Skeletal muscle satellite cell (primary cell): Measurements from ENCODE around the gene TNN. TPM values are rescaled to one million over a fixed set of nuclear protein-coding genes. Genes with fewer than 3 reads are reported as not detected.
A peak's percentile ranks its signal among the peaks of the same experiment; 100 is the strongest.
"Not testable (repeated sequence)": the region's sequence is repeated elsewhere in the genome, so short reads cannot be mapped to it uniquely, and the experiment has no call there.

ENCODE experiments used
- H3K27me3 ChIP-seq: 2 replicates; pipeline ENCODE4 v1.7.0; 2013; ENCODE audit warnings: low read length; ENCODE audit not compliant: control insufficient read depth, insufficient read depth
- H3K36me3 ChIP-seq: 2 replicates; pipeline ENCODE4 v1.7.0; 2013; ENCODE audit warnings: mild to moderate bottlenecking, control low read depth, low read length; ENCODE audit not compliant: insufficient read depth
- H3K4me1 ChIP-seq: 2 replicates; pipeline ENCODE4 v1.7.0; 2013; ENCODE audit warnings: low read length; ENCODE audit not compliant: control insufficient read depth, insufficient read depth
- H3K4me2 ChIP-seq: 2 replicates; pipeline ENCODE4 v1.7.0; 2013; ENCODE audit warnings: mild to moderate bottlenecking, low read length
- H3K4me3 ChIP-seq: 2 replicates; pipeline ENCODE4 v1.7.0; 2013; ENCODE audit warnings: low read length
- H3K9ac ChIP-seq: 2 replicates; pipeline ENCODE4 v1.7.0; 2013; ENCODE audit warnings: mild to moderate bottlenecking, low read depth, low read length, moderate library complexity
- H3K9me3 ChIP-seq: replicated peaks from 2 replicates; pipeline ENCODE4 v1.7.0; 2013; ENCODE audit warnings: mild to moderate bottlenecking, control low read depth, low read length
- total RNA-seq: library from RNA; depleted of rRNA; stranded (reverse); fragments of >200 nt; gene quantifications from 2 replicates; pipeline ENCODE4 v1.2.3, GENCODE V29; 2012; rRNA removed

The TNN gene
- not detected in 2 replicates for total RNA-seq

- Histone ChIP-seq H3K27me3 (no peaks in the 10 kb centered on the region), H3K9me3 (no peaks in the 10 kb centered on the region), H3K4me3 (no peak within 1 kb of the TSS), H3K36me3 (no peaks in the 10 kb centered on the region), H3K4me2 (no peak within 1 kb of the TSS), H3K9ac (no peak within 1 kb of the TSS), H3K4me1 (peaks cover 3% of the 10 kb centered on the region)
These were observed at the start of gene TNN for GRCh38 chr1:175067362-175068106. TNN (plus strand) TSS chr1:175067833; CDS start chr1:175077419, 9,586 bp downstream.

GRCh38 chr1:175019524-175019923 lies 48.1 kb upstream of the TNN start:
- no peaks in the 10 kb centered on the region for H3K27me3 ChIP-seq
- H3K9ac ChIP-seq = no peak overlapping the region
- no peaks in the 10 kb centered on the region for H3K9me3 ChIP-seq
- H3K4me1 ChIP-seq = peaks cover 14% of the 10 kb centered on the region
- H3K4me2 ChIP-seq = no peak overlapping the region
- peaks cover 31% of the 10 kb centered on the region for H3K36me3 ChIP-seq
- H3K4me3 ChIP-seq = no peak overlapping the region

DNA sequence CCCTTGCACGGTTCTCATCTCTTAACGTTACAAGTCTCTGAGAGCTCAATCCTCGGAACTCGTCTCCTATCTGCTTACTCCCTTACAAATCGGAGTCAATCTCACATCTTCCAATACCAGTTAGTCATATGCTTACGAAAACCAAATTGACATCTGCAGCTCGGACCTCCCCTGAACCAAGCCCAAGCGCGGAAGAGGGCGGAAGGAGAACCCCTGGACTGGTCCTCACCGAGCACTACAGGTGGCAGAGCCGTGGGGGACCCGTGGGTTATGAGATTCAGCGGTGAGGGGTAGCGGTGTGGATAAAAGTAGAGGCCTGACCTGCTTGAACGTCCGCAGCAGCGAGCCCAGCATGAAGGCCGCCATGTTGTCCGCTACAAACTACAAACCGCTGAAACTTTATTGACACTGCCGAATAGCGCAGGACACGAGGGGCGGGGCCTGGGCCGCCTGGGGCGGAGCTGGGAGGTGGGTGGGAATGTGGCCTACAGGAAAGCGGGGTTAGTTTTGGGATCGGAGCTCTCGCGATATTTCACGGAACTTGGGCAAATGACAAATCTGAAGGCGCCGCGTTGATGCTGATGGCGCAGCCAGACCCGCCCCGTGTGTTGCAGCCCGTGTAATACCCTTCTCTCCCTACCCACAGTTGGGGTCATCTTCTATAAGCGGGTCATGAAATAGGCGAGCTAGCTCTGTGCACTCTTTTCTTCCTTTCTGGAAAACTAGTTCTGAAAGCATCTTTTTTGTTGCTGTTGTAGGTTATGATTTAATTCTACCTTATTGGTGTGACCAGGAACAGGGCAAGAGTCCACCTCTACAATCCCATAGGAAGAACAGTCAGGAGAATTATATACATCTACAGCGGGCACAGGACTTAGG lies 44.4 kb upstream of the TNN start, which contains the start of gene MRPS14:
Gene MRPS14 (minus strand): TSS at position 383 of the 879 bp plus-strand sequence. CDS start 17 bp downstream, at position 366.
- Histone ChIP-seq H3K27me3 (no peaks in the 10 kb centered on the region), H3K4me3 (peak within 1 kb of the TSS; percentile 93), H3K36me3 (peaks cover 4% of the 10 kb centered on the region), H3K9me3 (no peaks in the 10 kb centered on the region), H3K4me1 (no peaks in the 10 kb centered on the region), H3K9ac (peak within 1 kb of the TSS; percentile 95), H3K4me2 (peak within 1 kb of the TSS; percentile 85)

- H3K4me3 ChIP-seq = peak overlapping the region; percentile 93
- H3K36me3 ChIP-seq, H3K27me3 ChIP-seq, H3K9me3 ChIP-seq, H3K4me1 ChIP-seq: not testable (repeated sequence)
- peak overlapping the region; percentile 69 for H3K9ac ChIP-seq
- H3K4me2 ChIP-seq = peak overlapping the region; percentile 80
These were observed 43.8 kb upstream of the TNN start for GRCh38 chr1:175023922-175024242.

- no peak overlapping the region for H3K9ac ChIP-seq
- H3K9me3 ChIP-seq = no peaks in the 10 kb centered on the region
- H3K4me2 ChIP-seq = no peak overlapping the region
- H3K27me3 ChIP-seq = no peaks in the 10 kb centered on the region
- no peaks in the 10 kb centered on the region for H3K36me3 ChIP-seq
- peaks cover 5% of the 10 kb centered on the region for H3K4me1 ChIP-seq
- H3K4me3 ChIP-seq = no peak overlapping the region
These were observed 42.9 kb upstream of the TNN start for GRCh38 chr1:175024773-175025172.

DNA sequence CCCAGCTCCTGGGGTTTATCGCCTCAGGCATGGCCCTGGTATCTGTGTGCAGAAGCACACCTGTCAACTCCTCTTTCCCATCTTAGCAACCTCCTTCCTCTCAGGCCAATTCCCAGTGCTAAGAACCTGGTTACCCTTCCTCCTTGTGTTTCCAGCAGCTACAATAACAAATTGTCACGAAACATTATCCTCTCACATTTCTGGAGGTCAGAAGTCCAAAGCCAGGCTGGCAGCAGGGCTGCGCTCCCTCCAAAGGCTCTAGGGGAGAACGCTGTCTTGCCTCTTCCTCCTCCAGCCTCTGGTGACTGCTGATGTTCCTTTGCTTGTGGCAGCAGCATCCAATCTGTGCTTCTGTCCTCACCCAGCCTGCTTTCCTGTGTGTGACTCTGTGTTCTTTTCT lies 33.7 kb upstream of the TNN start:
- H3K36me3 ChIP-seq = no peaks in the 10 kb centered on the region
- no peak overlapping the region for H3K9ac ChIP-seq
- no peaks in the 10 kb centered on the region for H3K9me3 ChIP-seq
- no peak overlapping the region for H3K4me3 ChIP-seq
- H3K4me1 ChIP-seq = peaks cover 5% of the 10 kb centered on the region
- peaks cover 14% of the 10 kb centered on the region for H3K27me3 ChIP-seq
- H3K4me2 ChIP-seq = no peak overlapping the region

DNA sequence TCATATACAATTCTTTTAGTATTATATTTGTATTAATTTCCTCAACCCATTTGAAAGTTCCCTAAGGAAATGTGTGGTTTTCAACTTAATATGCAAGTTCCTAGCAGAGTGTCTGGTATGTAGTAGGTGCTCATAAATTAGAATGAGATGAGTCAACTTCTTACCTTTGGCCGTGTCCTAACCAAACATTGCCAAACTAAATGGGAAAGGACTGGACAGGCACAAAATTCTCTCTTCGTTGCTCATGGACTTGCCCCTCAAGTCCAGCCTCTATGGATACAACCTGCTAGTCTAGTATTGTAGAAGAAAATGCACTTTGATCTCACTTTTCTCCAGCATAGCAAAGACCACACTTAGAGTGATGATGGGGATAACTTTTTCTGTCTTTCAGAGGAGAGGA lies 32.9 kb upstream of the TNN start:
- Histone ChIP-seq H3K27me3 (peaks cover 14% of the 10 kb centered on the region), H3K4me3 (no peak overlapping the region), H3K4me1 (no peaks in the 10 kb centered on the region), H3K9ac (no peak overlapping the region), H3K9me3 (no peaks in the 10 kb centered on the region), H3K36me3 (no peaks in the 10 kb centered on the region), H3K4me2 (no peak overlapping the region)

- Histone ChIP-seq H3K36me3 (no peaks in the 10 kb centered on the region), H3K4me2 (no peak overlapping the region), H3K27me3 (peaks cover 18% of the 10 kb centered on the region), H3K9ac (no peak overlapping the region), H3K9me3 (no peaks in the 10 kb centered on the region), H3K4me1 (no peaks in the 10 kb centered on the region), H3K4me3 (no peak overlapping the region)
These were observed 31.8 kb upstream of the TNN start for GRCh38 chr1:175035865-175036264.

DNA sequence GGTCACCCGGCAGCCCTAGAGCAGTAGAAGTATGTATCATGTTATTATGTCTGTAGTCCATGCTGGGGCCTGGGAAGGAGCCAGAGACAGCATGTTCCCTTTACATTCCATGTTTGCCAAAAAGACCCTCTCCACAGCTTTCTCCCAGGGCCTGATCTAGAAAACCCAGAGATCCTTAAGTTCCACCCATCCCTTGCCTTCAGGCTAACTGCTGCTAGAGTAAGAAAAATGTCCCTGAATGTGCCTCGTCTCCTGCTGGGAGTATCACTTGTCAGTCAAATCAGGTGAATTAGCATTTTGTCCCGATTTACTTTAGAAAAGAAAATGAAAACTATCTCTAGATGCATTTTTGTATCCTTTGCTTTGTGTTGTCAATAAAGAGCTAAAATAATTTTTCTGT lies 31.2 kb upstream of the TNN start:
- no peaks in the 10 kb centered on the region for H3K4me1 ChIP-seq
- H3K27me3 ChIP-seq = peaks cover 18% of the 10 kb centered on the region
- H3K36me3 ChIP-seq = no peaks in the 10 kb centered on the region
- no peak overlapping the region for H3K4me3 ChIP-seq
- no peak overlapping the region for H3K4me2 ChIP-seq
- H3K9me3 ChIP-seq = no peaks in the 10 kb centered on the region
- H3K9ac ChIP-seq = no peak overlapping the region

- H3K4me3 ChIP-seq = no peak overlapping the region
- H3K9ac ChIP-seq = no peak overlapping the region
- H3K27me3 ChIP-seq = peaks cover 18% of the 10 kb centered on the region
- no peaks in the 10 kb centered on the region for H3K9me3 ChIP-seq
- no peaks in the 10 kb centered on the region for H3K36me3 ChIP-seq
- no peak overlapping the region for H3K4me2 ChIP-seq
- H3K4me1 ChIP-seq = no peaks in the 10 kb centered on the region
These were observed 30.2 kb upstream of the TNN start for GRCh38 chr1:175037416-175037815.

DNA sequence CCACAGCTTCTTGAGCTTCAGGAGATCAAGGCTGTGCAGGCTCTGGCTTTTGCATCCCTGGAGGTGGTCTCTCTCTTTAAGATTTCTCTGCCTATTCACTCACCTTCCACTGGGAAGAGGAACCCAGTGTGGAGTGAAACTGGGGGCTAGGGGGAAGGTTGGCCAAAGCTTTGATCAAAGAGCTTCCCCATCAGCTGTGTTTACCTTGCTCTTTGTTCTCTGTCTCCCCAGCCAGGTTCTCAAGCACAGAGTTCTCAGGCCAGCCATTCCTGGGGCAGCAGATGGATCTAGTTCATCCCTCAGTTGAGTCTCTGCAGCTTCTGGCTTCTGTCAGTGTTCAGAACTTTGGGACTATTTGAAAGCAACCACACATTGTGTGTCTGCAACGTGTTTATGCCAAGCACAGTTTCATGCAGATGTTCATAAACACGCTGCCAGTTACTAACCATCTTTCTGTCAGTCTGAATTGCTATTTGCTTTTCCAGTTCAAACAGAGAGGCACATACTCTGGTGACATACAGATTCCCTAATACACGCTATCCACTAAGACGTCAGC lies 27.2 kb upstream of the TNN start:
- Histone ChIP-seq H3K4me1 (no peaks in the 10 kb centered on the region), H3K9me3 (no peaks in the 10 kb centered on the region), H3K4me3 (no peak overlapping the region), H3K9ac (no peak overlapping the region), H3K36me3 (no peaks in the 10 kb centered on the region), H3K4me2 (no peak overlapping the region), H3K27me3 (peaks cover 18% of the 10 kb centered on the region)
